ENCODE measurements around the gene TXNIP.

DNA sequence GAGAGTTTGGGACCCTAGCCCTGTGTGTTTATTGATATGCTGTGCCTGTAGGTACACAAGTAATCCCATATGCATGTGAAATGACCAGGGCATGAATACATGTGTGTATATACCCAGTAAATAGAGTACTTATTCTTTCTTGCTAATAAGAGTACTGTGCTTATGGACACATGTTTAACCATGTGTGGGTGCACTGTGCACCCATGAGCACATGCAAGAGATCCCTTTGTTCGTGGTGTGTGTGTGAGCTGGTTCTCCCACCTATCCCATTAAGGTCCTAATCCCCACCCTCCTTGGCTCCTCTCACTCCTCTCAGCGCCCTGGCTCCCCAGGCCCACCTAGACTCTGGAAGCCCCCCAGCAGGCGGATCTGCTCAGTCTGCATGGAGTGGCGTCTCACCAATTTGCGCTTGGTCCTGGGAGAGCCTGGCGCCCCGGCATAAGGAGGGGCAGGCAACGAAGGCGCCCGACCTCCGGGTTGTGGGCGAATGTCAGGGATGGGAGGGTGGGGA is 36.4 kb downstream of the TXNIP start:
- TF ChIP-seq, protein P1, sequence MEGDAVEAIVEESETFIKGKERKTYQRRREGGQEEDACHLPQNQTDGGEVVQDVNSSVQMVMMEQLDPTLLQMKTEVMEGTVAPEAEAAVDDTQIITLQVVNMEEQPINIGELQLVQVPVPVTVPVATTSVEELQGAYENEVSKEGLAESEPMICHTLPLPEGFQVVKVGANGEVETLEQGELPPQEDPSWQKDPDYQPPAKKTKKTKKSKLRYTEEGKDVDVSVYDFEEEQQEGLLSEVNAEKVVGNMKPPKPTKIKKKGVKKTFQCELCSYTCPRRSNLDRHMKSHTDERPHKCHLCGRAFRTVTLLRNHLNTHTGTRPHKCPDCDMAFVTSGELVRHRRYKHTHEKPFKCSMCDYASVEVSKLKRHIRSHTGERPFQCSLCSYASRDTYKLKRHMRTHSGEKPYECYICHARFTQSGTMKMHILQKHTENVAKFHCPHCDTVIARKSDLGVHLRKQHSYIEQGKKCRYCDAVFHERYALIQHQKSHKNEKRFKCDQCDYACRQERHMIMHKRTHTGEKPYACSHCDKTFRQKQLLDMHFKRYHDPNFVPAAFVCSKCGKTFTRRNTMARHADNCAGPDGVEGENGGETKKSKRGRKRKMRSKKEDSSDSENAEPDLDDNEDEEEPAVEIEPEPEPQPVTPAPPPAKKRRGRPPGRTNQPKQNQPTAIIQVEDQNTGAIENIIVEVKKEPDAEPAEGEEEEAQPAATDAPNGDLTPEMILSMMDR (IDR thresholded peaks at IDR 0.05) = no peak
- TF ChIP-seq EZH2 (IDR thresholded peaks at IDR 0.05; ENCODE audit: borderline replicate concordance, insufficient read depth, low read depth, low read length, poor library complexity, severe bottlenecking) = no peak

Measured in B cell (primary cell).